ENCODE results near the gene SPSB1.

DNA sequence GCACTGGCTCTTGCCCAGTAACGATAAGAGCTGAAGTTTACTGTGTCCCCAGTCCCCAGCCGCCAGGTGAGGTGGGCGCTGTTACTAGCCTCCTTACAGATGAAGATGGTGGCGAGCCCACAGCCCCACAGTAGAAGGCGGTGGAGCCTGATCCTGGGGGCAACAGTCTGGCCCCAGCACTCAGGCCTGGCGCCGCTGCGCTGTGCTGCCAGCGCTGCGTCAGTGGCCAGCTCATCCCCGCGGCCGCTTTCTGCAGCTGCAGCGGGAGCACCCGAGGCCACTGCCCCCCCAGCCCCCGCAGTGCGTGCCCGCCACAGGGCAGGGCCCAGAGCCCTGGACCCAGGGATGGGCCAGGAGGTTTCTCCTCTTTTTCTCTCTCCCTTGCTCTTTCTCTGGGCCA, 44.8 kb upstream of the SPSB1 start:
- TF ChIP-seq, protein P1, sequence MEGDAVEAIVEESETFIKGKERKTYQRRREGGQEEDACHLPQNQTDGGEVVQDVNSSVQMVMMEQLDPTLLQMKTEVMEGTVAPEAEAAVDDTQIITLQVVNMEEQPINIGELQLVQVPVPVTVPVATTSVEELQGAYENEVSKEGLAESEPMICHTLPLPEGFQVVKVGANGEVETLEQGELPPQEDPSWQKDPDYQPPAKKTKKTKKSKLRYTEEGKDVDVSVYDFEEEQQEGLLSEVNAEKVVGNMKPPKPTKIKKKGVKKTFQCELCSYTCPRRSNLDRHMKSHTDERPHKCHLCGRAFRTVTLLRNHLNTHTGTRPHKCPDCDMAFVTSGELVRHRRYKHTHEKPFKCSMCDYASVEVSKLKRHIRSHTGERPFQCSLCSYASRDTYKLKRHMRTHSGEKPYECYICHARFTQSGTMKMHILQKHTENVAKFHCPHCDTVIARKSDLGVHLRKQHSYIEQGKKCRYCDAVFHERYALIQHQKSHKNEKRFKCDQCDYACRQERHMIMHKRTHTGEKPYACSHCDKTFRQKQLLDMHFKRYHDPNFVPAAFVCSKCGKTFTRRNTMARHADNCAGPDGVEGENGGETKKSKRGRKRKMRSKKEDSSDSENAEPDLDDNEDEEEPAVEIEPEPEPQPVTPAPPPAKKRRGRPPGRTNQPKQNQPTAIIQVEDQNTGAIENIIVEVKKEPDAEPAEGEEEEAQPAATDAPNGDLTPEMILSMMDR (optimal IDR thresholded peaks at IDR 0.05 in 1 of 3, IDR thresholded peaks at IDR 0.05 in 1 of 3, conservative IDR thresholded peaks at IDR 0.05 in 1 of 3; ENCODE audit: extremely low read depth in 1 of 3, insufficient read depth in 2 of 3, low read length in 3 of 3), result no peak
- TF ChIP-seq EZH2 (IDR thresholded peaks at IDR 0.05; ENCODE audit: low read length), result no peak

All from keratinocyte (primary cell).